ENCODE measurements around the gene GRM1. TPM values are rescaled to one million over a fixed set of nuclear protein-coding genes. Genes with fewer than 3 reads are reported as not detected.

The GRM1 gene
- total RNA-seq, 1 donor from 2014 or later = 0.79 TPM

DNA sequence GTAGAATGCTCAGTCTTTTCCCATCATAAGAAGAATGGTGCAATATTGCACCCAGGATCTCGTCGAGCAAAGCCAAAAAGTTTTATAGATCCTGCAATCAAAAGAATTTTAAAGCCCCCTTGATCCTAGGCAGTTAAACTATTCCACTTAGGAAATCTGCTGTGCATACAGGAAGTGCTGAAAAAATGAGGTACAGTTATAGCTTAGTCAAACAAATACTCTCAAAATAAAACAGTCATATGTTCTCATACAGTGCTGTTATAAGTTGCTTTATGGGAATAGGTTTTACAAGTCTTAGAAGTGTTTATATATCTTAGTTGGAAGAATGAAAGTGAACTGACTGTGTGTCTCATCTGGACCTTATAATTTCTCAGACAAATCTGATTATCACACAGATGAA lies 282.2 kb downstream of the GRM1 start:
- no peaks in the 10 kb centered on the region for H3K36me3 Mint-ChIP-seq
- Histone ChIP-seq H3K9me3 (ENCODE audit: low read depth) (no peaks in the 10 kb centered on the region), H3K9ac (no peak overlapping the region), H3K36me3 (no peaks in the 10 kb centered on the region), H3K4me1 (no peaks in the 10 kb centered on the region), H3K79me2 (ENCODE audit: low read depth) (no peaks in the 10 kb centered on the region), H3K4me3 (no peak overlapping the region), H2AFZ (replicated peaks) (no peak overlapping the region), H3K4me2 (no peak overlapping the region), H3F3A (ENCODE audit: low read depth) (no peaks in the 10 kb centered on the region), H3K27ac (no peak overlapping the region), H3K27me3 (no peaks in the 10 kb centered on the region), H4K20me1 (ENCODE audit: low read depth) (no peaks in the 10 kb centered on the region)
- H3K9me3 Mint-ChIP-seq = peaks cover 2% of the 10 kb centered on the region
- H3K4me3 Mint-ChIP-seq = no peak overlapping the region
- no peak overlapping the region for H3K27ac Mint-ChIP-seq
- H3K27me3 Mint-ChIP-seq (ENCODE audit: insufficient read depth, low read depth) = peaks cover 2% of the 10 kb centered on the region
- no peaks in the 10 kb centered on the region for H3K4me1 Mint-ChIP-seq
- no peak for DNase-seq (ENCODE audit: low spot score)
- TF ChIP-seq, protein P1, sequence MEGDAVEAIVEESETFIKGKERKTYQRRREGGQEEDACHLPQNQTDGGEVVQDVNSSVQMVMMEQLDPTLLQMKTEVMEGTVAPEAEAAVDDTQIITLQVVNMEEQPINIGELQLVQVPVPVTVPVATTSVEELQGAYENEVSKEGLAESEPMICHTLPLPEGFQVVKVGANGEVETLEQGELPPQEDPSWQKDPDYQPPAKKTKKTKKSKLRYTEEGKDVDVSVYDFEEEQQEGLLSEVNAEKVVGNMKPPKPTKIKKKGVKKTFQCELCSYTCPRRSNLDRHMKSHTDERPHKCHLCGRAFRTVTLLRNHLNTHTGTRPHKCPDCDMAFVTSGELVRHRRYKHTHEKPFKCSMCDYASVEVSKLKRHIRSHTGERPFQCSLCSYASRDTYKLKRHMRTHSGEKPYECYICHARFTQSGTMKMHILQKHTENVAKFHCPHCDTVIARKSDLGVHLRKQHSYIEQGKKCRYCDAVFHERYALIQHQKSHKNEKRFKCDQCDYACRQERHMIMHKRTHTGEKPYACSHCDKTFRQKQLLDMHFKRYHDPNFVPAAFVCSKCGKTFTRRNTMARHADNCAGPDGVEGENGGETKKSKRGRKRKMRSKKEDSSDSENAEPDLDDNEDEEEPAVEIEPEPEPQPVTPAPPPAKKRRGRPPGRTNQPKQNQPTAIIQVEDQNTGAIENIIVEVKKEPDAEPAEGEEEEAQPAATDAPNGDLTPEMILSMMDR (IDR thresholded peaks at IDR 0.05) = no peak
- TF ChIP-seq EZH2 (IDR thresholded peaks at IDR 0.05) (no peak), EZH2phosphoT487 (IDR thresholded peaks at IDR 0.05) (no peak)

DNA sequence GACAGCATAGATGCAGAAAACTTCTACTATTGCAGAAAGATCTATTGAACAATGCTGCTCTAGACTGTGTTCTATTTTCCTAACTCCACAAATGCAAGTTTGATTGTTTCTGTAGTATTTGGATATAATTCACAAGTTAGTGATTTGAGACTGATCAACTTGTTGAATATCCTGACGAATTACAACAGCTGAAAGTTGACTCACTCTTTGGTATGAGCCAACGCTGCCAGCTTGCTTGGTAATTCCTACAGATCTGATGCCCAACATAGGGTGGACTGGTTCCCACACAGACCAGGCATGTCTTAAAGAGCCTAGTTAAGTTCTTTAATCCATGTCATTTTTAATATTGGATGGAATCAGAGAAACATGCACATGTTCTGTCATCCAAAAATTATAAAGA lies 283.7 kb downstream of the GRM1 start:
- H3K27ac ChIP-seq = no peak overlapping the region
- no peaks in the 10 kb centered on the region for H4K20me1 ChIP-seq (ENCODE audit: low read depth)
- H3K4me2 ChIP-seq = no peak overlapping the region
- H3K27me3 ChIP-seq = no peaks in the 10 kb centered on the region
- Mint-ChIP-seq H3K4me1 (no peaks in the 10 kb centered on the region), H3K9me3 (peaks cover 2% of the 10 kb centered on the region), H3K4me3 (no peak overlapping the region), H3K27me3 (ENCODE audit: insufficient read depth, low read depth) (peaks cover 2% of the 10 kb centered on the region), H3K27ac (no peak overlapping the region), H3K36me3 (no peaks in the 10 kb centered on the region)
- no peak overlapping the region for H2AFZ ChIP-seq (replicated peaks)
- no peak overlapping the region for H3K4me3 ChIP-seq
- no peak overlapping the region for H3K9ac ChIP-seq
- H3K36me3 ChIP-seq = no peaks in the 10 kb centered on the region
- no peaks in the 10 kb centered on the region for H3K4me1 ChIP-seq
- TF ChIP-seq, protein P1 (IDR thresholded peaks at IDR 0.05) = no peak
- no peak for TF ChIP-seq EZH2phosphoT487 (IDR thresholded peaks at IDR 0.05)
- TF ChIP-seq EZH2 (IDR thresholded peaks at IDR 0.05) = no peak
- DNase-seq (ENCODE audit: low spot score) = no peak
- H3K9me3 ChIP-seq (ENCODE audit: low read depth) = no peaks in the 10 kb centered on the region
- H3K79me2 ChIP-seq (ENCODE audit: low read depth) = no peaks in the 10 kb centered on the region
- no peaks in the 10 kb centered on the region for H3F3A ChIP-seq (ENCODE audit: low read depth)

DNA sequence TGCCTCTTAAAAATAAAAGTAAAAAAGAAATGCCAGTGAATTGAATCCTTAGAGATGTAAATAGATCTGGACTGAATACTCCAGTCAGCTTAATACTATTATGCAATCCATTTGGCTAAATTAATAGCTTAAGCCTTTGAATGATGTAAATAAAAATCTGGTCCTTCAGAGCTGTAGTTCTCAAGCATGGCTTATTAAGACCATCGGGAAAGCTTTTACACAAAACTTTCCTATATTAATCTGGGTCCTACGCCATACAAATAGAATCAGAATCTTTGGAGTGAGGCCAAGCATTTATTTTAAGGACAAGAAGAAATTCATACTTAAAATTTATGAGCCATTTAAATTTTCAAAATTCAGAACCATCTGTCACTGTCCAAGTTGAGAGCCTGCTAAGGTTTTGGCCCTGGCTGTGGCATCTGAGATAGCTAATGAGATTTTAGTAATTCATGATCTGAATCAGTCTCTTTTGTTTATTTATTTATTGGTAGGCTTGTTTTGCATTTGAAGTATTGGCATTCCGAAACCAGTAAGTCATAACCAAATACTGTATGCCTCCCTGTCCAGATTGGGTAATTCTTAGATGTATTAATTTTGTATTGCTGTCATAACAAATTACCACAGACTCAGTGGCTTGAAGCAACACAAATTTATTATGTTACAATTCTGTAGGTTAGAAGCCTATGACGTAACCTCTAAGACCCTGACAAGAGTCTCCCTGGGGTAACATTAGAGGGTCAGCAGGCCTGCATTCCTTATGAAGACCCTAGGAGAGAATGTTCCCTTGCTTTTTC lies 286.7 kb downstream of the GRM1 start:
- DNase-seq (ENCODE audit: low spot score) = no peak
- TF ChIP-seq EZH2phosphoT487 (IDR thresholded peaks at IDR 0.05) (no peak), EZH2 (IDR thresholded peaks at IDR 0.05) (no peak)
- TF ChIP-seq, protein P1 (IDR thresholded peaks at IDR 0.05) = no peak
- H3K27ac ChIP-seq = no peak overlapping the region
- H2AFZ ChIP-seq (replicated peaks) = no peak overlapping the region
- no peak overlapping the region for H3K9ac ChIP-seq
- H3K27me3 ChIP-seq = no peaks in the 10 kb centered on the region
- Mint-ChIP-seq H3K27me3 (ENCODE audit: insufficient read depth, low read depth) (no peaks in the 10 kb centered on the region), H3K27ac (no peak overlapping the region), H3K9me3 (peaks cover 10% of the 10 kb centered on the region), H3K36me3 (no peaks in the 10 kb centered on the region), H3K4me1 (no peaks in the 10 kb centered on the region), H3K4me3 (no peak overlapping the region)
- no peaks in the 10 kb centered on the region for H3K4me1 ChIP-seq
- no peaks in the 10 kb centered on the region for H4K20me1 ChIP-seq (ENCODE audit: low read depth)
- H3K36me3 ChIP-seq = no peaks in the 10 kb centered on the region
- no peaks in the 10 kb centered on the region for H3F3A ChIP-seq (ENCODE audit: low read depth)
- no peak overlapping the region for H3K4me2 ChIP-seq
- H3K9me3 ChIP-seq (ENCODE audit: low read depth) = no peaks in the 10 kb centered on the region
- no peak overlapping the region for H3K4me3 ChIP-seq
- no peaks in the 10 kb centered on the region for H3K79me2 ChIP-seq (ENCODE audit: low read depth)

Data from neural progenitor cell (in vitro differentiated cells).